Caco-2 (cell line): ENCODE data around the gene TBX10. TPM values are rescaled to one million over a fixed set of nuclear protein-coding genes. Genes with fewer than 3 reads are reported as not detected.
A peak's percentile ranks its signal among the peaks of the same experiment; 100 is the strongest.

ENCODE experiments used
- BruUV-seq: library from RNA; stranded (reverse); fragments of 400-500 nt; replicated peaks from 2 replicates; lab custom pipeline; 2021; lab: Mats Ljungman, UMichigan
- CTCF ChIA-PET: fragments of 300-600 bp; sonication (Branson Sonifier 250); formaldehyde crosslinking; loops from one replicate; lab custom pipeline; 2022; ENCODE audit warnings: antibody characterized with exemption; lab: Charles Lee
- POLR2A ChIA-PET: fragments of 300-600 bp; sonication (Branson Sonifier 250); formaldehyde crosslinking; loops from one replicate; lab custom pipeline; 2022; ENCODE audit warnings: antibody characterized with exemption; lab: Charles Lee
- DNase-seq, 2 experiments: peaks; one replicate each; pipeline versions ENCODE4 v3.0.0 to v3.0.0-alpha.2; 2020 to 2022
- H3K27me3 ChIP-seq: replicated peaks from 2 replicates; pipeline ENCODE4 v1.6.0; 2011; ENCODE audit warnings: low read length; ENCODE audit not compliant: control insufficient read depth, insufficient read depth
- H3K36me3 ChIP-seq: 2 replicates; pipeline ENCODE4 v1.5.1; 2011; ENCODE audit warnings: low read length; ENCODE audit not compliant: control insufficient read depth, insufficient read depth
- H3K4me1 ChIP-seq: fragments of 250-450 bp; sonication (Bioruptor Pico); 2 replicates; pipeline ENCODE4 v1.5.1; 2020; ENCODE audit warnings: mild to moderate bottlenecking
- H3K4me3 ChIP-seq: 2 replicates; pipeline ENCODE4 v1.5.1; 2011; ENCODE audit warnings: low read depth, mild to moderate bottlenecking, control low read depth, low read length
- H3K9me3 ChIP-seq: fragments of 250-450 bp; sonication (Bioruptor Pico); 2 replicates; pipeline ENCODE4 v1.5.1; 2020; ENCODE audit warnings: mild to moderate bottlenecking, moderate library complexity
- H3K27ac Mint-ChIP-seq: one replicate; pipeline ENCODE4 v1.8.0; 2022; ENCODE audit warnings: mixed read lengths; ENCODE audit not compliant: unreplicated experiment
- H3K27me3 Mint-ChIP-seq: one replicate; pipeline ENCODE4 v1.8.0; 2022; ENCODE audit warnings: mixed read lengths; ENCODE audit not compliant: insufficient read depth, unreplicated experiment
- H3K36me3 Mint-ChIP-seq: one replicate; pipeline ENCODE4 v1.8.0; 2022; ENCODE audit warnings: mild to moderate bottlenecking, mixed read lengths; ENCODE audit not compliant: insufficient read depth, unreplicated experiment
- H3K4me1 Mint-ChIP-seq: one replicate; pipeline ENCODE4 v1.8.0; 2022; ENCODE audit warnings: low read depth, mixed read lengths; ENCODE audit not compliant: unreplicated experiment
- H3K4me3 Mint-ChIP-seq: one replicate; pipeline ENCODE4 v1.8.0; 2022; ENCODE audit warnings: mild to moderate bottlenecking, moderate library complexity, mixed read lengths; ENCODE audit not compliant: unreplicated experiment
- H3K9me3 Mint-ChIP-seq: one replicate; pipeline ENCODE4 v1.8.0; 2022; ENCODE audit warnings: mixed read lengths; ENCODE audit not compliant: unreplicated experiment
- CTCF ChIP-seq, 2 experiments: fragments of 200-600 bp in 1 of 2; IDR thresholded peaks; 1 replicate in 1 of 2; 2 replicates in 1 of 2; pipeline versions ENCODE4 v1.5.1 to v1.8.0; 2011 to 2022; ENCODE audit warnings: antibody characterized with exemption in 1 of 2, control low read depth in 1 of 2, inconsistent platforms in 1 of 2, low read depth in 1 of 2, low read length in 1 of 2, mild to moderate bottlenecking in 1 of 2, moderate library complexity in 1 of 2; ENCODE audit not compliant: insufficient read depth in 1 of 2, severe bottlenecking in 1 of 2, unreplicated experiment in 1 of 2
- intact Hi-C: fragments of 100-400 bp; cut with micrococcal nuclease; formaldehyde crosslinking; loops from one replicate; pipeline ENCODE4 v1.10.0; 2022; ENCODE audit not compliant: unreplicated experiment
- total RNA-seq: library from RNA; stranded (reverse); gene quantifications from 2 replicates; pipeline ENCODE4 v1.2.3, GENCODE V29; 2022

Gene TBX10
- total RNA-seq, 1 experiment from 2014 or later: not detected

- no peak for DNase-seq
Observed at GRCh38 chr11:67654225-67654624, 14.7 kb upstream of the TBX10 start.

GRCh38 chr11:67652965-67653845, 13.6 kb upstream of the TBX10 start:
- H3K36me3 ChIP-seq: no peaks in the 10 kb centered on the region
- intact Hi-C loops: no loop called here
- POLR2A ChIA-PET: interaction anchor here (0.6 kb wide), 1 partner anchor 167 kb away, joined by 11 read pairs; no protein-coding TSS in a partner anchor
- no peaks in the 10 kb centered on the region for H3K27me3 ChIP-seq
- Mint-ChIP-seq H3K36me3 (no peaks in the 10 kb centered on the region), H3K4me1 (peaks cover 26% of the 10 kb centered on the region), H3K27me3 (no peaks in the 10 kb centered on the region), H3K4me3 (no peak overlapping the region), H3K27ac (no peak overlapping the region), H3K9me3 (peaks cover 19% of the 10 kb centered on the region)
- CTCF ChIA-PET: interaction anchor here (0.7 to 2.8 kb wide), 2 partner anchors 20 to 23 kb away, joined by 6 to 20 read pairs; partner anchors contain the start of gene NUDT8
- DNase-seq: peak in 1 of 2 experiments; percentile 8
- no TSS peak for BruUV-seq
- peaks cover 15% of the 10 kb centered on the region for H3K4me1 ChIP-seq
- H3K4me3 ChIP-seq: no peak overlapping the region
- peaks cover 24% of the 10 kb centered on the region for H3K9me3 ChIP-seq
- no peak for TF ChIP-seq CTCF (IDR thresholded peaks at IDR 0.05; ENCODE audit: insufficient read depth in 1 of 2, low read depth in 1 of 2, low read length in 1 of 2, severe bottlenecking in 1 of 2, unreplicated experiment in 1 of 2)

More at GRCh38 chr11:67654225-67654624, 14.7 kb upstream of the TBX10 start:
- peaks cover 26% of the 10 kb centered on the region for H3K4me1 Mint-ChIP-seq
- H3K36me3 ChIP-seq: no peaks in the 10 kb centered on the region
- intact Hi-C loops: no loop called here
- peaks cover 19% of the 10 kb centered on the region for H3K9me3 Mint-ChIP-seq
- H3K9me3 ChIP-seq: peaks cover 24% of the 10 kb centered on the region
- H3K27ac Mint-ChIP-seq: no peak overlapping the region
- POLR2A ChIA-PET: no interaction called here
- TF ChIP-seq CTCF (IDR thresholded peaks at IDR 0.05; ENCODE audit: insufficient read depth in 1 of 2, low read depth in 1 of 2, low read length in 1 of 2, severe bottlenecking in 1 of 2, unreplicated experiment in 1 of 2): no peak
- H3K4me3 Mint-ChIP-seq: no peak overlapping the region
- no peak overlapping the region for H3K4me3 ChIP-seq
- CTCF ChIA-PET: no interaction called here
- BruUV-seq: no TSS peak
- peaks cover 15% of the 10 kb centered on the region for H3K4me1 ChIP-seq
- no peaks in the 10 kb centered on the region for H3K27me3 Mint-ChIP-seq
- no peaks in the 10 kb centered on the region for H3K36me3 Mint-ChIP-seq
- no peaks in the 10 kb centered on the region for H3K27me3 ChIP-seq

- no peak overlapping the region for H3K4me3 ChIP-seq
- Mint-ChIP-seq H3K9me3 (peaks cover 19% of the 10 kb centered on the region), H3K27ac (no peak overlapping the region), H3K27me3 (no peaks in the 10 kb centered on the region), H3K4me1 (peaks cover 26% of the 10 kb centered on the region), H3K36me3 (no peaks in the 10 kb centered on the region), H3K4me3 (no peak overlapping the region)
- intact Hi-C loops: no loop called here
- peak in 1 of 2 experiments; percentile 25 for DNase-seq
- peaks cover 20% of the 10 kb centered on the region for H3K9me3 ChIP-seq
- no TSS peak for BruUV-seq
- H3K36me3 ChIP-seq: no peaks in the 10 kb centered on the region
- peaks cover 15% of the 10 kb centered on the region for H3K4me1 ChIP-seq
- TF ChIP-seq CTCF (IDR thresholded peaks at IDR 0.05; ENCODE audit: insufficient read depth in 1 of 2, low read depth in 1 of 2, low read length in 1 of 2, severe bottlenecking in 1 of 2, unreplicated experiment in 1 of 2): no peak
- CTCF ChIA-PET: interaction anchor here (0.7 to 2.8 kb wide), 2 partner anchors 22 to 728 kb away, joined by 4 to 20 read pairs; partner anchors contain the start of gene NUDT8
- POLR2A ChIA-PET: interaction anchor here (0.6 to 0.9 kb wide), 2 partner anchors 23 to 166 kb away, joined by 4 to 11 read pairs; no protein-coding TSS in a partner anchor
- no peaks in the 10 kb centered on the region for H3K27me3 ChIP-seq
Observed at GRCh38 chr11:67651976-67652781, 12.6 kb upstream of the TBX10 start.
